Amygdala (tissue), 56 donors: ENCODE results near the gene VSTM2L.

Experiments used
- DNase-seq, 56 donors: peaks; one replicate each; lab custom pipeline; 2025; lab: John Stamatoyannopoulos, UW

The VSTM2L gene

DNA sequence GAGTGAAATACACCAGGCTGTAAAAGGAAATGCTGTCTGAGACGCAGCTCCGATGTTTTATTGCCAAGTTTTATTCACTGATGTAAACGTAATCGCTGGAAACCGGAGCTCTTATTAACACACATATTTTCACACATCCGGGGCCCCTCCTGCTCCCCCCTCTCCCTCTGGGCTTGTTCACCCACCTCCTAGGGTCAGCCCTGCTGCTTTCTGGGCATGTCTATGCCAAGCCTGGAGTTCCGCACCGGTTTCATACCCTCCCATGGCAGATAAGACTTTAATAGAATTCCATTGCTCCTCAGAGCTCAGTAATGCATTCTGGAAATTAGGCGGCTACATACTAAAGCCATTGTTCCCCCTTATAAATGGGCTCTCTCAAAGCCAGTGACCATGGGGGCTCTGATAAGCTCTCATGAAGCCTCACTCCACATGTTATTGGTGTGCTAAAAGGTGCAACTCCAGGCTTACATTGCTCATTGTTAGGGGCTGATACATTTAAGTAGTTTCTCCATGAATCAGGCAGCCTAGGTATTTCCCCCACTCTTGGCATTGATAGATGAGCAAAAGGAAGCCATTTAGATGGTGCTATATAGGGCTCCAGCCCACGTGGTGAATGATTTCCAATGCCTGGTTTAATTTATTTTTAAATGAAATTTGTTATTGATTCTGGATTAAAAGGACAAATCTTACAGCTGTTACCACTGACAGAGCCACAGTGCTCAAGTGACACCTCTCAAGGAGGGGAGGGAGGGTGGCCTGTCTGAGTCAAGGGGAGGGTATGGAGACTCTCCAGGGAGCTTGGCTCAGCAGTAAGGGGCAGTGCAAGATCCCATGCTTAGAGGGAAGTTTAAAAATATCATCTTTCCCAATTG is 4.5 kb upstream of the VSTM2L start:
- DNase-seq: no peak

DNA sequence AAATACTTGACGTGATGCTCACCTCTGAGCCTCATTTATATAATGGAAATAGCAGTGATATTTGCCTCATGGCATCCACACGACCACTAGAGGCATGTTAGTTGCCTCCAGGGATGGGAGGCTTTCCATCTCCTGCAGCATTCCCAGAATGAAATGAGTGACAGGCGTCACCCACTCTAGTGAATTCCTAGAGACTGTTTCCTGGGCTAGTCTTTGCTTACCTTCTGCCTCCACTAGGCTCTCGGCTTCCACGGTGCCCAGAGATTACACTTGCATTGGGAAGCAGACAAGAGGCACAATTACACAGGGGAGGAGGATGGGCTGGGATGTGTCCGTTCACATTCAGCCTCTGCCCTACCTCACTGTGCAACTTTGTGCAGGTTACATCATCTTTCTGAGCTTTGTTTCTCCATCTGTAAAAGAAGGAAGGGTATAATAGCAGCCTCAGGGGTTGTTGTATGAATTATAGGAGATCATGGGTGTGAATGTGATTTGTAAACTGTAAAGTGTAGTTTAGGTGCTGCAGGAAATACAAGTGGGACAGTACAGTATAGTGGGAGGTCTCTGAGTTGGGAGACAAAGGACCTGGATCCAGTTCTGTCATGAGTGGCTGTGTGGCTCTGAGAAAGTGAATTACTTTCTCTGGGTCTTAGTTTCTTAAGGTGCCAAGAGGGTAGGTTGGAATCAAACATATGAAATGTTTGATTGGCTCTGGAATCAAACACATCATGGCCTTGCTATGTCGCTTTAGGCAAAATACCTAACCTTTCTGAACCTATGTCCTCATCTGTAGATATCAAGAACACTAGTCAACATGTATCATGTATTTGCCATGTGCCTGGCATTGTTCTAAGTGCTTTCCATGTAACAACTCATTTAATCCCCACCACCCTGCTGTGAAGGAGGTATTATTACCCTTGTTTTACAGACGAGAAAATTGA is 3.6 kb upstream of the VSTM2L start:
- DNase-seq: no peak

DNA sequence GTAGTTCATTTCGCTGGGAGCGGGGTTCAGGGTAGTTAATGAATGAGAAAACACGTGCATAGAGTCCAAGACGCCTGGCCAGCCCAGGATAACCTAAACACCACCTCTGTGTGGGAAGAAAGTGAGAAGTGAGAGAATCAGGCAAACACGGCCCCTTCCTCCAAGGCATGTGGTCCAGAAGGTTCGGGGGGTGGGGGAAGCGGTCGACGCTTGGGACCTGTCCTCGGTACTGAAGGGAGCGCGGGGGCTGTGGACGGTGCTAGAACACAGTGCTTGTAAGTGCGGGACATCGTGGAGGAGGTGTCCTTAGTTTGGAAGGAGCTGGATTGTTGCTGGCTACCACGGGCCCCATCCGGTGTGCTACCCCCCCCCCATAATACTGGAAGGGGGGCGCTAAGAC is 1.7 kb upstream of the VSTM2L start:
- DNase-seq: no peak

DNA sequence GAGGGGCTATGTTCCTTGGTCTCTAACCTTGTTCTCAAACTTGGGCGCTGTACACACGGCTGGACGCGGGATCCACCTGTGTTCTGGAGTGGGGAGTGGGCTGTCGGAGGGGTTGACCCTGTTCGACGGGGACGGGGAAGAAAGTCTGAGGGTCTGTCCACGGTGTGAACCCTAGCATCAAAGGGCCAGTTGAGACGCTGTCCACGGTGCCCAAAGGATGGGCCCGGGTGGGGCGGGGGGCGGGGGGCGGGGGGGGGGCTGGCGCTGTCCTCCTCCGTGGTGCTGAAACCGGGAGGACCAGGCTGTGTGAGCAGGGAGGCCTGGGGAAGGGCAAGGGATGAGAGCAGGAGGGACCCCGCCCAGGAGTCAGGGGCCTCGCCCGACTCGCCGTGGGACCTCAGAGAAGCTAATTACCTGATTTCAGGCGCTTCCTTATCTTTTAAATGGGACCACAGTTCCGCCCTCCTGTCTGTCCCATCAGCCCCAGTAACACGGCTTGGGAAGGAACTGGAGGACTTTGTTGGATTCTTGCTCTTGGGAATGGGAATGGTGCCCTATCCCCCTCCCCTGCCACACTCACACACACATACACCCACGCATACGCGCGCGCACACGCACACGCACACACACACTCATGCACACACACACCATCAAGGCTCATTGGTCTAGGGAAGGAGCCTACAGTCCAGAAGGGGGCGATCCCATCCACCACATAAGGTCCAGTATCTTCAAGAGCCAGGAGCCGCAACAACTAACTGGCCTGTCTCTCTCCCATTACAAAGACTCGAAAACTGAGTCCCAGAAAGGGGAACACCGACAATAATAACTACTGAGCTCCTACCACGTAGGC is 1.0 kb upstream of the VSTM2L start:
- peak in 8 of 56 donors; percentile 7 to 22 (median 14) for DNase-seq

DNA sequence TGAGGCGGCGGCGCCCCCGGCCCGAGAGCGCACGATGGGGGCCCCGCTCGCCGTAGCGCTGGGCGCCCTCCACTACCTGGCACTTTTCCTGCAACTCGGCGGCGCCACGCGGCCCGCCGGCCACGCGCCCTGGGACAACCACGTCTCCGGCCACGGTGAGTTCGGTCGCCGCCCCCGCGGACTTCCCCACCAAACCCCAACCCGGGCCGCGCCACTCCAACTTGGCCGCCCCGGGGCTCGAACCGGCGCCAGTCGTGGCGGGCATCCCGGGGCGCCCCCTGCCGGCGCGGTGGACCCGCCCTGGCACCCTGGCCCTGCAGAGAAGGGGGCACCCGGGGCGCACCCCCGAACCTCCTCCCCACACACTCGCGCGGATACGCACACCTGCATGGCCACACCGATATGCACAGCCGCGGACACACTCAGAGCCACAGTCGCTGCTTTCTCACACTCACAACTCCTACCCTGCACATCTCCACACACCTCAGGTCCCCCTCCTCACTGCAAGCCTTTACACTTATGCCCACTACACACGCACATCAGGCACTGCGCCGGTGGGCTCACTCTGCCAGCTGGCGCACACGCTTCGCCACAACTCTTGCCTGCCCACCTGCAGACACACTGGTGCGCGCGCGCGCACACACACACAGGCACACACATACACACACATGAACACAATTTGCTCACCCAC is 535 bp downstream of the VSTM2L start:
- peak in 2 of 56 donors; percentile 22 to 43 for DNase-seq

DNA sequence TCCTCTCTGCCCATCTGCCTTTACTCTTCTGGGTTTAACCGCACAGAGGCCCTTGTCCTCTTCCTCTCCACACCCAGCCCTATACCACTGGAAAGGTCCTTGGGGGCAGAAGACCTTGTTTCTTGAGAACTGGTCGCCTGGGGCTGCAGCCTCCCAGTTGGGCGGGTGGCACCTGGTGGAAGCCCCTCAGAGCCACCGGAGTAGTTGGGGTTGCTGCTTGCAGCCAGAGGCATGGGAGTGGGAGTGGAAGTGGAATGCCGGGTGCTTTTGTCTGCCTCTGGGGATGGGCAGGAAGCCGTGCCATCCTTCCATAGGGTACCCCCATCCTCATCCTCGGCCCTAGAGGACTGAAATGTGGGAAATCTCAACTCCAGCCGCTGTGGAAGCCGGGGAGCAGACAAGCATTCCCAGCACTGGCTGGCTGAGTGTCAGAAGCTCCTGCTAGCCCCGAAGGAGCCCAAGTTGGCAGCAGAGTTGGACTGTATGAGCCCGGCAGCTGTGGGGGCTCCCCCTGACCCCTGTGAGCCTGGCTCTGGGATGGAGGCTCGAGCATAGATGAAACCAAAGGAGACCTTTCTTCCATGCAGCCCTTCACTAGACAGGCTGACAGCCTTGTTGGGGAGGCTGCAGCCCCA is 1.2 kb downstream of the VSTM2L start:
- peak in 1 of 56 donors; percentile 13 for DNase-seq

DNA sequence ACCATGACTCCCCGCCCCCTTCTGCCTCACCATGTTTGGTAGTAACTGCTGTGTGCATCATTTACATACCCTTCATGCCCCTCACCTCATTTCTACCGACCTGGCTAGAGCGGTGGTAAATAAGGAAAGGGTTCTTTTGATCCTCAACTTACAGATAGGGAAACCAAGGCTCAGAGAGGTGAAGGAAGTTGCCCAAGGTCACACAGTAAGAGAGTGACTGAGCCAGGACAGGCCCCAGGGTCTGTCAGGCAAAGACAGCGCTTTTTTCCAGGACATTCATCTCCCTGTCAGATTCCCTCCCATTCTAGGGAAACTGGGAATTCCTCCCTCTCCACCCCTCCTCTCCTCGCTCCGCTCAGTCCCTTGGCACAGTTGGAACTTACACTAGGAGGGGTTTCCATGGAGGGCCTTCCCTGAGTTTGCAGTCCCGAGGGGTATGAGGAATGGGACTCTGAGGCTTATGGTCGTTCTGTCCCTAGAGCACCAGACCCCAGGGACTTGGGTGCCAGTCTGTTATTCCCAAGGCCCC is 2.0 kb downstream of the VSTM2L start:
- no peak for DNase-seq

DNA sequence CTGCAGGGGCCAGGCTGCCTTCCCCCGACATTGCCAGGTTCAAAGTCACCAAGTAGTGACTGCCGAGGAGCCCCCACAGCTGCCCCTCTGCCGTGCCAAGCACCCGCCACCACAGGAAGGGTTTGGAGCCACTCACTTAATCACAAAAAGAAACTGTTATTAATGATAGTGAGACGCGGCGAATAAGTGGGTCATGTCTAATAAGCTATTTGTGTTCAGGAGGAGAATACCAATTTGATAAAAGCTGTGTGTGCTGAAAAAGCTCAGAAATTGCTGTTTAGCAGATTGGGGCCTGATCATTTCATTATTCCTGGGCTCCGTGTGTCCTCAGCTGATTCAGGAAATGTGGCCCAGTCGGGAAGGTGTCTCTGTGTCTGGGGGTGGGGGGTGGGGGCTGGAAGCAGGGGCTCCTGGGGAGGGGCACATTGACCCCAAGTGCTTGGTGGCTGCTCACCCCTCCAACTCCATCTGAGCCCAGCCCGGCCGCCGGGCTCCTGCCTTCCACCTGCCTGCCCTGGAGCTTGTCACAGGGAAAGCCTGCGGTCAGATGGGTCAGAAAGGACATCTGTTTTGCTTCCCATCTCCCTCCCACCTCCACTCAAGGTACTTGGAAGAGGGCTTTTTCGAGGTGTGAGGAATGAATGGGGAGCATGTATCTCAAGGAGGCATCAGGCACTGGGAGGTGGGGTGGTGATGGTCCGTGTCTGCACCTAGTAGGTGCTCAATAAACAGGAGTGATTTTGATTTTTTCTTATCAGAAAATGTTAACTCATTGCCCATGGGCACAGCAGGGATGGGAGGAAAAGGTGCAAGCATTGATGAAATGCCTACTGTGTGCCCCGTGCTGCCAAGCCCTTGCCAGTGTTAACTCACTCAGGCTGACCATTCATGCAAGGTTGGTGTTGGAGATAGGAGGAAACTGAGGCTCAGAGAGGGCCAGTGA is 3.0 kb downstream of the VSTM2L start:
- DNase-seq: no peak

DNA sequence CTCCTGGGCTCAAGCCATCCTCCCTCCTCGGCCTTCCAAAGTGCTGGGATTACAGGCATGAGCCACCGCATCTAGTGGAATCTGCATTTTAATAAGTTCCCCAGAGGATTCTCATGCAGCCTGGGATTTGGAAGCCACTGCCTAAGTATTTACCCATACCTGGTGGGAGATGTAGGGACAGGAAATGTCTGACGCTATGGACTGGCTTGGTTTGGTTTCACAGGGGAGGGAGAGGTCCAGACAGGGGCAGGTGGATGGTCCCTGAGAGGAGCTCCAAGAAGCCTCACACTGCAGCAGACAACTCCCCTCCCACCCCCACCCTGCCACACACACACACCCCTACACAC is 4.4 kb downstream of the VSTM2L start:
- DNase-seq: no peak

DNA sequence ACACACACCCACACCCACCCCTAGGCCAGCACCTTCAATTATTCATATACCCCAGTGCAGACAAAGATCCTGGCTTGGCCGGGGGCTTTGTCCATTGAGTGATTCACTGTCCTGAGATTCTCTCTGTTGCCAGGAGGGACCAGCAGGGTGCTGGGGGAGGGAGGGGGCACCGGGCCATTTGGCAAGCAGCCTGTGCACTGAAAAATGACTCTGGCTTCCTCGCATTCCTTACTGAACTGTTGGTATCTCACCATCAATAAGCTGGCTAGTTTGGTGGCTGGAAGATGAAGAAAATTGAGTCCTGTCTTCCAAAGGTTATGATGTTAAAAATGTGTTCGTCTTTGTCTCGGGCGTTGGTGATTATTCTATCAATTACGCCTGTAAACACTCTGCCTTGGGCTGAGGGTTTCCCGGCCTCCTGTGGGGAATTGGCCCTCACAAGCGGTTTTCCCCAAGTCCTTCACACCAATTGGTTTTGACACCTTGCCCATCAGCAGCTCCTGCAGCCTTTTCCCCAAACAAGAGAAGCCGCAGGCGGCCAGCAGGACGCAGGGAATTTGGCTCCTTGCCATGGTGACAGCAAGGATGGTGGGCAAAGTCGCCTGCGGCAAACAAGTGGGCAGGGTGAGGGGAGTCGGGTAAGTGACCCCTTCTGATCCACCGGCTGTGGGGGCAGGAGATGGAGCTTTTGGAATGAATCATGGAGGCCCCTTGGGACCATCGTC is 4.9 kb downstream of the VSTM2L start:
- peak in 3 of 56 donors; percentile 24 to 42 (median 27) for DNase-seq

DNA sequence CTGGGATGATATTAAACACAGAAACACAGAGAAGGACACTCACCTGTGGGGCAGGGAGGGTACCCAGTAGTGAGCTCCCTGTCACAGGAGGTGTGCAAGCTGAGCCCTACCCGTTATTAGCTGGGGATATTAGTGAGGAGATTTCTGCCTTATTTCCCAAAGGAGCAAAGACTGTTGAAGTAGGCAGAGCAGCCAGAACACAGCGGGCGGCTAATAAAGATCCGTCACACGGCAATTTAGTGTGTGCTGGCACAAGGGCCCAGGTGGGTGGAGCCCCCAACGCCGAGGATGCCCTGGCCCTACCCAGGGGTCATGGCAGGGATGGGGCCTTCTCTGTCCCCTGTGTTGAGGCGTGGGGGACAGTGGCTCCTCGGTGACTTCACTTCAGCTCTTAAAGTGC is 8.3 kb downstream of the VSTM2L start:
- no peak for DNase-seq

DNA sequence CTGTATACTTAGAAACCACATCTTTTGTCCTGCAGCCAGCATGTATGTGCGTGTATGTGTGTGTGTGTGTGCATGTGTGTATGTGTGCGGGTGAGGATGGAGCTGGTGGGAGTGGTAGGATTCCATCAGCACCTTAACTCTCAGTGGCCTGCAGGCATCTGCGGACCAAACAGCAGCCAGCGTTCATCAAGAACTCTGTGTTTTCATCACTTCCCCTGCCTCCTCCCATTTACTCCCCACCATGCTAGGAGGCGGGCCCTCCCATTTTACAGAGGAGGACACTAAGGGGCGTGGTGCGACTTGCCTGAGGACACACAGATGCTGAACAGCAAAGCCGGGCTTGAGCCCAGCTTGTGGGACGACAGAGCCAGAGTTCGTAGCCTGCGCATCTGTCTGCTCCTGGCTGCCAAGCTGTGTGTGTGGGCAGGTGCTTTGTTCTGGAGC is 8.9 kb downstream of the VSTM2L start:
- peak in 11 of 56 donors; percentile 8 to 39 (median 30) for DNase-seq

DNA sequence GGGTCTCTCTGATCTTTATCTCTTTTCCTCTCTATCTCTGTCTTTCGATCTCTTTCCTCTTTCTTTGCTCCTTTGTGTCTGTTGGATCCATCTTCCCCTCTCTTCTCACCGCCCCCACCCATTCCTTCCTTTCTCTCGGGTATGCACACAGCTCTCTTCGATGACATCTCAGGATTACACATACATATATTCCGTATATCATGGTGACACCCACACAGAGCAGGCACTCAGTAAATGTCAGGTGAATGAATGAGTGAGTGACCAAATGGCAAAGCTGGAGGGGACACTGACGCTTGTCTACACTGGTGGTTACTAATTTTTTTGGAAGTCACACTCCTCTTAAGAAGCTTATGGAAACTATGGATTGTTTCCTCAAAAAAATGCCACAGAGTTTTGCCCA is 9.9 kb downstream of the VSTM2L start:
- no peak for DNase-seq

DNA sequence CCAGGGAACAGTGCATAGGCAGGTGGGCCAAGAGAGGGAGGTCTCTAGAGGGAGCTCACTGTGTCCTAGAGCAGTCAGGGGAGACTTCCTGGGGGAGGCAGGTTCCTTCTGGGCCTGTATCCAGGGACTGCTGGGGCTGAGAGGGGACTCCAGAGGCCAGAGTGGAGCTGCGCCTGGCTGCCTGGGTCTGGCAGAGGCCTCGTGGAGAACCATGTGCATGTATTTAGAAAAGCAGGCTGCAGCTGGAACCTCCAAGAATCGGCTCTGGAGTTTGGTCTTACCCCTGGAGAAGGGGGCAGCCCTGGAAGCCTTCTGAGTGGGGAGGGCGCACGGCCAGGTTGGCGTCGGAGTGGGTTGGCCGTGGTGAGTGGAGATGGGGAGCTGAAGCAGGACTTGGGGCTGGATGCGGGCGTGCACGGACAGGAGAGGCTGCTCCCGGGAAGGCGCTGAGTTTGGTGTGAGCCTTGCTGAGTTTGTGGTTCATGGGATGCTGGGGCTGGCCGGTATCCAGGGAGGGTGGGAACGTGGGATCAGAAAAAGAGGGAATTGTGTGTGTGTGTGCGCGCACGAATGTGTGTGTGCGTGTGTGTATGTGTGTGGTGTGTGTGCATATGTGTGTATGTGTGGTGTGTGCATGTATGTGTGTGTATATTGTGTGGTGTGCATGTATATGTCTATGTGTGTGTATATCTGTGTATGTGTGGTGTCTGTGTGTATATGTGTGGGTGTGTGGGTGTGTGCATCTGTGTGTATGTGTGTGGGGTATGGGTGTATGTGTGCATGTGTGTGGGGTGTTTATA is 10.8 kb downstream of the VSTM2L start:
- DNase-seq: no peak

DNA sequence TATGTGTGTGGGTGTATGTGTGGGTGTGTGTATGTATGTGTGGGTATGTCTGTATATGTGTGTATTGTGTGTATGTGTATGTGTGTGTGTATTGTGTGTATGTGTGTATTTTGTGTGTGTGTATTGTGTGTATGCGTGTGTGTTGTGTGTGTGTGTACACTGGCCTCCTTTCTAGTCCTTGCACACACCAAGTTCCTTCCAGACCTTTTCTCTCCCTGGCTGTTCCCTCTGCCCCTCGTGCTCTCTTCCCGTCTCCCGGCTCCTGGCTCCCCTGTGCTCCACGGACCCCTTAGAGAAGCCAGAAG is 11.4 kb downstream of the VSTM2L start:
- no peak for DNase-seq

DNA sequence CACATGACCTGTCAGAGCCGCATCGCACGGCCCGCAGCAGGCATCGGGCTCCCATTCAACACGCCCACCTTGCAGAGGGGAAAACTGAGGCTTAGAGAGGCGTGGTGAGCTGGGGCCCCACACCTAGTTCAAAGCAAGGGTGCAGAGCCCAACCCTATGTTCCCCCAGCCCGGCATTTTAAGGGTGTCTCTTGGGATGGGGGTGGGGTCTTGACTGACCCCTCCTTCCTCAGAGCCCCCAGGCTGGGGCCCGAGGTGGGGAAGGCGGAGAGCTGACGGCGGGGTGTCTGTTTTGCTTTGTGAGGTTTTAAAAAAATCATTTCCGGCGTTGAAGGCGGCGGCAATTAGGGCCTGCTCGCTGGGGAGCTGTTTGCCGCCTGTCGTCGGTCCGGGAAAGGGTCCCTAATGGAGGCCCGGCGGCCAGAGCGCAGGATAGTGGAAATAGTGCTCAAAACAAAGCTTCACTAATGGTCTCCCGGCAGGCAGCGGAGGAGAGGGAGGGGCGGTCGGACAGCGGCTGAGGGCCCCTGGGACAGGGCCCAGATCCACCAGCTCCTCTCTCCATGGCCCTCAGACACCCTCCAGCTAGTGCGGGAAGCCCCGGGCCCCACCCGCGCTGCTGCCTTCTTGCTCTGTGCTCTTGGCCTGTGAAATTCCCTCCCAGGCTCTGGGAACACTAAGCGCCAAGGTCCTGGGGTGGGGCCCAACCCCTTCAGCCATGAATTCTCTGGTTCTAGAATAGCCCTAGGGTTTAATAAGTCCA is 11.9 kb downstream of the VSTM2L start:
- peak in 2 of 56 donors; percentile 8 to 24 for DNase-seq
